ENCODE measurements around the gene TEX2.
"Not testable (repeated sequence)": the region's sequence is repeated elsewhere in the genome, so short reads cannot be mapped to it uniquely, and the experiment has no call there.

TEX2 gene

GRCh38 chr17:64232466-64233262 is 30.4 kb downstream of the TEX2 start:
- no peak for DNase-seq

GRCh38 chr17:64231567-64232141 is 31.4 kb downstream of the TEX2 start:
- DNase-seq: no peak

- DNase-seq: no peak
Measured at GRCh38 chr17:64230791-64231408, 32.2 kb downstream of the TEX2 start.

- no peak for DNase-seq
Measured at GRCh38 chr17:64229815-64230728, 33.0 kb downstream of the TEX2 start.

GRCh38 chr17:64226132-64226531 is 36.9 kb downstream of the TEX2 start:
- no peak for DNase-seq

GRCh38 chr17:64225410-64225809 is 37.6 kb downstream of the TEX2 start:
- no peak for DNase-seq

GRCh38 chr17:64223931-64224629 is 39.0 kb downstream of the TEX2 start:
- no peak for DNase-seq

GRCh38 chr17:64223283-64223682 is 39.8 kb downstream of the TEX2 start:
- DNase-seq: no peak

- DNase-seq: no peak
Measured at GRCh38 chr17:64221679-64222078, 41.4 kb downstream of the TEX2 start.

- not testable (repeated sequence) for DNase-seq
Measured at GRCh38 chr17:64220604-64221003, 42.5 kb downstream of the TEX2 start.

- DNase-seq: no peak
Measured at GRCh38 chr17:64219571-64219970, 43.5 kb downstream of the TEX2 start.

- no peak for DNase-seq
Measured at GRCh38 chr17:64218066-64218465, 45.0 kb downstream of the TEX2 start.

- no peak for DNase-seq
Measured at GRCh38 chr17:64217249-64217691, 45.8 kb downstream of the TEX2 start.

GRCh38 chr17:64216338-64217248 is 46.5 kb downstream of the TEX2 start:
- DNase-seq: no peak

GRCh38 chr17:64216000-64216337 is 47.1 kb downstream of the TEX2 start:
- no peak for DNase-seq

GRCh38 chr17:64214950-64215349 is 48.1 kb downstream of the TEX2 start:
- DNase-seq: no peak

GRCh38 chr17:64213995-64214811 is 48.9 kb downstream of the TEX2 start:
- DNase-seq: no peak

GRCh38 chr17:64212122-64212521 is 50.9 kb downstream of the TEX2 start:
- DNase-seq: no peak

GRCh38 chr17:64209983-64210382 is 53.1 kb downstream of the TEX2 start:
- DNase-seq: no peak

GRCh38 chr17:64209356-64209941 is 53.6 kb downstream of the TEX2 start:
- no peak for DNase-seq
